HepG2 (cell line): ENCODE results near the gene SAMD10. TPM values are rescaled to one million over a fixed set of nuclear protein-coding genes. Genes with fewer than 3 reads are reported as not detected.

Experiments
- ATAD3A ChIP-seq: sonication (generic); formaldehyde crosslinking; IDR thresholded peaks from 2 replicates; pipeline ENCODE4 v1.4.0; 2020; ENCODE audit warnings: missing genetic modification reagents
- HMGXB3 ChIP-seq: sonication (generic); formaldehyde crosslinking; IDR thresholded peaks from 2 replicates; pipeline ENCODE4 v1.4.0; 2020; ENCODE audit warnings: missing genetic modification reagents, borderline replicate concordance
- NCOR1 ChIP-seq: fragments of 200-600 bp; sonication (generic); IDR thresholded peaks from 2 replicates; pipeline ENCODE4 v1.7.0; 2017; ENCODE audit warnings: antibody characterized with exemption, low read length, borderline replicate concordance
- SMARCC2 ChIP-seq: fragments of 450-650 bp; IDR thresholded peaks from 2 replicates; pipeline ENCODE4 v1.6.1; 2017; ENCODE audit warnings: antibody characterized with exemption, mild to moderate bottlenecking
- ZC3H13 ChIP-seq: sonication (generic); formaldehyde crosslinking; IDR thresholded peaks from 2 replicates; pipeline ENCODE4 v1.8.1; 2023; ENCODE audit warnings: mild to moderate bottlenecking, missing genetic modification reagents, moderate library complexity
- ZNF644 ChIP-seq: IDR thresholded peaks from 2 replicates; pipeline ENCODE4 v1.6.1; 2016; ENCODE audit warnings: low read depth
- ZNF691 ChIP-seq: sonication (generic); formaldehyde crosslinking; IDR thresholded peaks from 2 replicates; pipeline ENCODE4 v1.4.0; 2020; ENCODE audit warnings: missing genetic modification reagents, low read depth, mild to moderate bottlenecking, borderline replicate concordance
- ZSCAN25 ChIP-seq: sonication (generic); formaldehyde crosslinking; IDR thresholded peaks from 2 replicates; pipeline ENCODE4 v1.8.0; 2022; ENCODE audit warnings: mild to moderate bottlenecking, missing genetic modification reagents
- polyA plus RNA-seq, 8 experiments: library from polyadenylated mRNA; depleted of rRNA in 3 of 8; stranded (reverse) in 7 of 8; unstranded in 1 of 8; fragments of >200 nt; fragmentation: Illumina TruSeq in 4 of 8; extraction: Trizol in 4 of 8; gene quantifications; 2 replicates each; pipeline versions ENCODE4 v1.2.1 to v1.2.3, GENCODE V29; 2011 to 2016; ENCODE audit warnings: low read depth in 4 of 8, missing spikeins in 1 of 8, mixed read lengths in 1 of 8; ENCODE audit not compliant: insufficient read depth in 1 of 8
- total RNA-seq, 5 experiments: library from RNA; depleted of rRNA; stranded (reverse); fragments of >200 nt; fragmentation: Illumina TruSeq; extraction: Trizol; gene quantifications; 2 replicates each; pipeline ENCODE4 v1.2.3, GENCODE V29; 2016; ENCODE audit warnings: low read depth in 1 of 5
- TF ChIP-seq, protein P1 (sequence below), 2 experiments: fragments of 450-650 bp in 1 of 2; sonication (generic) in 1 of 2; formaldehyde crosslinking in 1 of 2; IDR thresholded peaks; 2 replicates each; pipeline versions ENCODE4 v1.6.1 to v1.8.0; 2016 to 2022; ENCODE audit warnings: antibody characterized with exemption in 1 of 2, mild to moderate bottlenecking in 1 of 2, missing genetic modification reagents in 1 of 2
- TF ChIP-seq, protein P2 (sequence below): IDR thresholded peaks from 2 replicates; pipeline ENCODE4 v1.6.1; 2016; ENCODE audit warnings: control low read depth
- TF ChIP-seq, protein P3 (sequence below): sonication (generic); formaldehyde crosslinking; IDR thresholded peaks from 2 replicates; pipeline ENCODE4 v1.5.0; 2020; ENCODE audit warnings: missing genetic modification reagents, mild to moderate bottlenecking, borderline replicate concordance

The SAMD10 gene
- total and polyA plus RNA-seq, 2 of the 13 experiments (the other 11 are each of a cell fraction or from before 2014, with no cell fraction given): 6.1 to 11.0 TPM

DNA sequence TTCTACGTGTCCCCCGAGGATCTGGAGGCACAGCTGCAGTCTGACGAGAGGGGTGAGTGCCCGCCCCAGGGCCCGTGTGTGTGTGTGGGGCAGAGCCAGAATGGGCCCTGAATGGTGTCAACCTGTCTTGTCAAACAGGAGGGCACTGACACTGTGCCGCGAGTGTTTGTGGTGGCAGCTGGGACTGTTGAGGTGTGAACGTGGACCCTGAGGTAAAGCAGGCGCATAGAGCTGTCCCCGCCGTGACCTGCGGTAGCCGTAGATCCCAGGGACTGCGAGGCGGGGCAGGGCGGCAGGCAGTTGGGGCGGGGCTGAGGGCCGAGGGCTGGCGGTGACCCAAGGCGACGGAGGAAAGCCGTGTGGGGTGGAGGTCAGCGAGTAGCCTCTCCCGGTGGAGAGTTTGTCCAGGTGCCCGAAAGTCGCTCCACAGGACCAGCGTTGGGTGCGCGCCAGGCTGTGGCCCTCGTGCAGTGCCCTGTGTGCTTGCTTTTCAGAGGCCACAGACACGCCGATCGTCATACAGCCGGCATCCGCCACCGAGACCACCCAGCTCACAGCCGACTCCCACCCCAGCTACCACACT, 48.4 kb downstream of the SAMD10 start (continued):
- TF ChIP-seq, protein P1, sequence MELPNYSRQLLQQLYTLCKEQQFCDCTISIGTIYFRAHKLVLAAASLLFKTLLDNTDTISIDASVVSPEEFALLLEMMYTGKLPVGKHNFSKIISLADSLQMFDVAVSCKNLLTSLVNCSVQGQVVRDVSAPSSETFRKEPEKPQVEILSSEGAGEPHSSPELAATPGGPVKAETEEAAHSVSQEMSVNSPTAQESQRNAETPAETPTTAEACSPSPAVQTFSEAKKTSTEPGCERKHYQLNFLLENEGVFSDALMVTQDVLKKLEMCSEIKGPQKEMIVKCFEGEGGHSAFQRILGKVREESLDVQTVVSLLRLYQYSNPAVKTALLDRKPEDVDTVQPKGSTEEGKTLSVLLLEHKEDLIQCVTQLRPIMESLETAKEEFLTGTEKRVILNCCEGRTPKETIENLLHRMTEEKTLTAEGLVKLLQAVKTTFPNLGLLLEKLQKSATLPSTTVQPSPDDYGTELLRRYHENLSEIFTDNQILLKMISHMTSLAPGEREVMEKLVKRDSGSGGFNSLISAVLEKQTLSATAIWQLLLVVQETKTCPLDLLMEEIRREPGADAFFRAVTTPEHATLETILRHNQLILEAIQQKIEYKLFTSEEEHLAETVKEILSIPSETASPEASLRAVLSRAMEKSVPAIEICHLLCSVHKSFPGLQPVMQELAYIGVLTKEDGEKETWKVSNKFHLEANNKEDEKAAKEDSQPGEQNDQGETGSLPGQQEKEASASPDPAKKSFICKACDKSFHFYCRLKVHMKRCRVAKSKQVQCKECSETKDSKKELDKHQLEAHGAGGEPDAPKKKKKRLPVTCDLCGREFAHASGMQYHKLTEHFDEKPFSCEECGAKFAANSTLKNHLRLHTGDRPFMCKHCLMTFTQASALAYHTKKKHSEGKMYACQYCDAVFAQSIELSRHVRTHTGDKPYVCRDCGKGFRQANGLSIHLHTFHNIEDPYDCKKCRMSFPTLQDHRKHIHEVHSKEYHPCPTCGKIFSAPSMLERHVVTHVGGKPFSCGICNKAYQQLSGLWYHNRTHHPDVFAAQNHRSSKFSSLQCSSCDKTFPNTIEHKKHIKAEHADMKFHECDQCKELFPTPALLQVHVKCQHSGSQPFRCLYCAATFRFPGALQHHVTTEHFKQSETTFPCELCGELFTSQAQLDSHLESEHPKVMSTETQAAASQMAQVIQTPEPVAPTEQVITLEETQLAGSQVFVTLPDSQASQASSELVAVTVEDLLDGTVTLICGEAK (IDR thresholded peaks at IDR 0.05): no peak
- TF ChIP-seq, protein P1 (CRISPR knock-in tag; IDR thresholded peaks at IDR 0.05): no peak
- TF ChIP-seq ZNF691: no peak
- TF ChIP-seq NCOR1: no peak
- TF ChIP-seq HMGXB3 (CRISPR knock-in tag): no peak
- TF ChIP-seq ZC3H13 (CRISPR knock-in tag): no peak
- TF ChIP-seq, protein P2, sequence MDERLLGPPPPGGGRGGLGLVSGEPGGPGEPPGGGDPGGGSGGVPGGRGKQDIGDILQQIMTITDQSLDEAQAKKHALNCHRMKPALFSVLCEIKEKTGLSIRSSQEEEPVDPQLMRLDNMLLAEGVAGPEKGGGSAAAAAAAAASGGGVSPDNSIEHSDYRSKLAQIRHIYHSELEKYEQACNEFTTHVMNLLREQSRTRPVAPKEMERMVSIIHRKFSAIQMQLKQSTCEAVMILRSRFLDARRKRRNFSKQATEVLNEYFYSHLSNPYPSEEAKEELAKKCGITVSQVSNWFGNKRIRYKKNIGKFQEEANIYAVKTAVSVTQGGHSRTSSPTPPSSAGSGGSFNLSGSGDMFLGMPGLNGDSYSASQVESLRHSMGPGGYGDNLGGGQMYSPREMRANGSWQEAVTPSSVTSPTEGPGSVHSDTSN: no peak
- TF ChIP-seq ATAD3A (CRISPR knock-in tag): no peak
- TF ChIP-seq SMARCC2: no peak
- no peak for TF ChIP-seq ZNF644 (CRISPR knock-in tag)
- TF ChIP-seq, protein P3, sequence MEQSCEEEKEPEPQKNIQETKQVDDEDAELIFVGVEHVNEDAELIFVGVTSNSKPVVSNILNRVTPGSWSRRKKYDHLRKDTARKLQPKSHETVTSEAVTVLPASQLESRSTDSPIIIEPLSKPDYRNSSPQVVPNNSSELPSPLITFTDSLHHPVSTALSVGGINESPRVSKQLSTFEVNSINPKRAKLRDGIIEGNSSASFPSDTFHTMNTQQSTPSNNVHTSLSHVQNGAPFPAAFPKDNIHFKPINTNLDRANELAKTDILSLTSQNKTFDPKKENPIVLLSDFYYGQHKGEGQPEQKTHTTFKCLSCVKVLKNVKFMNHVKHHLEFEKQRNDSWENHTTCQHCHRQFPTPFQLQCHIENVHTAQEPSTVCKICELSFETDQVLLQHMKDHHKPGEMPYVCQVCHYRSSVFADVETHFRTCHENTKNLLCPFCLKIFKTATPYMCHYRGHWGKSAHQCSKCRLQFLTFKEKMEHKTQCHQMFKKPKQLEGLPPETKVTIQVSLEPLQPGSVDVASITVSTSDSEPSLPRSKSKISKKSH (CRISPR knock-in tag): no peak
- no peak for TF ChIP-seq ZSCAN25
